Type B pancreatic cell (in vitro differentiated cells): ENCODE data around the gene WNT8B. TPM values are rescaled to one million over a fixed set of nuclear protein-coding genes. Genes with fewer than 3 reads are reported as not detected.

Source experiments
- DNase-seq: peaks from one replicate; pipeline ENCODE4 v3.0.0; 2021; ENCODE audit warnings: mixed read lengths; ENCODE audit not compliant: unreplicated experiment; ENCODE audit errors: extremely low spot score
- H3K27ac Mint-ChIP-seq: 2 replicates; pipeline ENCODE4 v1.8.0; 2021; ENCODE audit warnings: mild to moderate bottlenecking, mixed read lengths
- H3K27me3 Mint-ChIP-seq: 2 replicates; pipeline ENCODE4 v1.8.0; 2021; ENCODE audit warnings: mixed read lengths
- H3K36me3 Mint-ChIP-seq: 2 replicates; pipeline ENCODE4 v1.8.0; 2021; ENCODE audit warnings: mixed read lengths
- H3K4me1 Mint-ChIP-seq: one replicate; pipeline ENCODE4 v1.8.0; 2021; ENCODE audit warnings: mixed read lengths; ENCODE audit not compliant: unreplicated experiment
- H3K4me3 Mint-ChIP-seq: 2 replicates; pipeline ENCODE4 v1.8.0; 2021; ENCODE audit warnings: mild to moderate bottlenecking, mixed read lengths
- H3K9me3 Mint-ChIP-seq: 2 replicates; pipeline ENCODE4 v1.8.0; 2021; ENCODE audit warnings: mixed read lengths
- CTCF ChIP-seq: fragments of 200-600 bp; sonication (generic); conservative IDR thresholded peaks from 2 replicates; pipeline ENCODE4 v1.5.0; 2021; ENCODE audit warnings: antibody characterized with exemption, mild to moderate bottlenecking
- total RNA-seq: library from RNA; stranded (reverse); gene quantifications from 2 replicates; pipeline ENCODE4 v1.2.1, GENCODE V29; 2021; ENCODE audit warnings: low replicate concordance

The WNT8B gene
- total RNA-seq, 1 donor from 2014 or later = 0.68 TPM

- H3K36me3 Mint-ChIP-seq = peaks cover 8% of the 10 kb centered on the region
- TF ChIP-seq CTCF = no peak
- DNase-seq = no peak
- peaks cover 19% of the 10 kb centered on the region for H3K4me1 Mint-ChIP-seq
- H3K4me3 Mint-ChIP-seq = no peak overlapping the region
- no peak overlapping the region for H3K27ac Mint-ChIP-seq
- peaks cover 71% of the 10 kb centered on the region for H3K27me3 Mint-ChIP-seq
- peaks cover 4% of the 10 kb centered on the region for H3K9me3 Mint-ChIP-seq
Observed at GRCh38 chr10:100483876-100484666, 21.3 kb downstream of the WNT8B start.

GRCh38 chr10:100485366-100485765 is 22.6 kb downstream of the WNT8B start:
- peaks cover 4% of the 10 kb centered on the region for H3K9me3 Mint-ChIP-seq
- no peak overlapping the region for H3K27ac Mint-ChIP-seq
- TF ChIP-seq CTCF = no peak
- peaks cover 19% of the 10 kb centered on the region for H3K4me1 Mint-ChIP-seq
- peaks cover 15% of the 10 kb centered on the region for H3K36me3 Mint-ChIP-seq
- DNase-seq = no peak
- peaks cover 58% of the 10 kb centered on the region for H3K27me3 Mint-ChIP-seq
- H3K4me3 Mint-ChIP-seq = no peak overlapping the region

- peaks cover 52% of the 10 kb centered on the region for H3K27me3 Mint-ChIP-seq
- peaks cover 19% of the 10 kb centered on the region for H3K4me1 Mint-ChIP-seq
- H3K4me3 Mint-ChIP-seq = peak overlapping the region; percentile 4
- no peak for DNase-seq
- H3K27ac Mint-ChIP-seq = no peak overlapping the region
- H3K36me3 Mint-ChIP-seq = peaks cover 20% of the 10 kb centered on the region
- peaks cover 4% of the 10 kb centered on the region for H3K9me3 Mint-ChIP-seq
- TF ChIP-seq CTCF = no peak
Observed at GRCh38 chr10:100485801-100486495, 23.1 kb downstream of the WNT8B start.

- H3K4me1 Mint-ChIP-seq = peaks cover 15% of the 10 kb centered on the region
Observed at GRCh38 chr10:100487529-100487928, 24.7 kb downstream of the WNT8B start.

GRCh38 chr10:100489396-100489795 is 26.6 kb downstream of the WNT8B start:
- Mint-ChIP-seq H3K27me3 (peaks cover 22% of the 10 kb centered on the region), H3K36me3 (peaks cover 32% of the 10 kb centered on the region), H3K9me3 (no peaks in the 10 kb centered on the region), H3K4me1 (peaks cover 9% of the 10 kb centered on the region), H3K4me3 (no peak overlapping the region), H3K27ac (no peak overlapping the region)
- TF ChIP-seq CTCF = no peak
- DNase-seq = no peak

More at GRCh38 chr10:100487529-100487928, 24.7 kb downstream of the WNT8B start:
- Mint-ChIP-seq H3K9me3 (no peaks in the 10 kb centered on the region), H3K27ac (no peak overlapping the region), H3K4me3 (no peak overlapping the region), H3K36me3 (peaks cover 27% of the 10 kb centered on the region), H3K27me3 (peaks cover 40% of the 10 kb centered on the region)
- no peak for DNase-seq
- no peak for TF ChIP-seq CTCF
